H1 (cell line): ENCODE measurements around the gene SLC3A2. TPM values are rescaled to one million over a fixed set of nuclear protein-coding genes. Genes with fewer than 3 reads are reported as not detected.

Source experiments
- CTCF ChIA-PET: fragments of 300-600 bp; sonication (Branson Sonifier 250); formaldehyde crosslinking; loops from one replicate; lab custom pipeline; 2021; ENCODE audit not compliant: partially characterized antibody; lab: Charles Lee
- POLR2A ChIA-PET: fragments of 300-600 bp; sonication (Branson Sonifier 250); formaldehyde crosslinking; loops from one replicate; lab custom pipeline; 2021; ENCODE audit warnings: inconsistent platforms; ENCODE audit not compliant: partially characterized antibody; lab: Charles Lee
- DNase-seq, 2 experiments: peaks; one replicate each; pipeline versions ENCODE4 v3.0.0 to v3.0.0-alpha.2; 2010 to 2022; ENCODE audit warnings: low spot score in 2 of 2, low read depth in 1 of 2, mixed read lengths in 1 of 2
- FAIRE-seq: peaks from 2 replicates; lab custom pipeline; 2011; peaks lifted over from hg19 to GRCh38; lab: Jason Lieb, UNC
- H2AFZ ChIP-seq: 2 replicates; pipeline ENCODE4 v1.8.1; 2012; ENCODE audit warnings: low read length, inconsistent platforms
- H2AK5ac ChIP-seq: 2 replicates; pipeline ENCODE4 v1.6.1; 2013; ENCODE audit warnings: low read depth, low read length
- H2BK120ac ChIP-seq: replicated peaks from 2 replicates; pipeline ENCODE3; 2013; ENCODE audit warnings: low read depth, low read length, inconsistent platforms
- H2BK12ac ChIP-seq: 2 replicates; pipeline ENCODE4 v1.6.1; 2013; ENCODE audit warnings: low read depth, low read length
- H2BK15ac ChIP-seq: 2 replicates; pipeline ENCODE4 v1.6.1; 2013; ENCODE audit warnings: low read length
- H2BK20ac ChIP-seq: 2 replicates; pipeline ENCODE4 v1.6.1; 2013; ENCODE audit warnings: low read length
- H2BK5ac ChIP-seq: 2 replicates; pipeline ENCODE4 v1.6.1; 2013; ENCODE audit warnings: low read depth, low read length
- H3K14ac ChIP-seq: 2 replicates; pipeline ENCODE4 v1.6.1; 2013; ENCODE audit warnings: inconsistent platforms; ENCODE audit not compliant: insufficient read length
- H3K18ac ChIP-seq: 2 replicates; pipeline ENCODE4 v1.6.1; 2013; ENCODE audit warnings: low read length; ENCODE audit errors: extremely low read depth
- H3K23ac ChIP-seq: 2 replicates; pipeline ENCODE4 v1.6.1; 2013; ENCODE audit warnings: inconsistent platforms; ENCODE audit not compliant: insufficient read length
- H3K23me2 ChIP-seq: 2 replicates; pipeline ENCODE4 v1.6.1; 2013; ENCODE audit warnings: low read depth, low read length
- H3K27ac ChIP-seq: 2 replicates; pipeline ENCODE4 v1.6.1; 2011; ENCODE audit warnings: low read depth, low read length, inconsistent platforms
- H3K27me3 ChIP-seq, 4 experiments: replicated peaks in 1 of 4; 1 replicate in 1 of 4; 2 replicates in 3 of 4; pipeline versions ENCODE4 v1.6.1 to v1.8.1; 2011 to 2013; ENCODE audit warnings: low read length in 3 of 4, mild to moderate bottlenecking in 3 of 4, inconsistent platforms in 2 of 4, mixed read lengths in 2 of 4, moderate library complexity in 1 of 4; ENCODE audit not compliant: control insufficient read depth in 3 of 4, insufficient read depth in 3 of 4; ENCODE audit errors: extremely low read depth in 1 of 4
- H3K36me3 ChIP-seq, 4 experiments: 2 replicates each; pipeline versions ENCODE4 v1.6.1 to v1.8.1; 2011 to 2013; ENCODE audit warnings: mild to moderate bottlenecking in 4 of 4, low read length in 3 of 4, moderate library complexity in 2 of 4, control low read depth in 1 of 4, inconsistent platforms in 1 of 4; ENCODE audit not compliant: insufficient read depth in 4 of 4, control insufficient read depth in 2 of 4
- H3K4ac ChIP-seq: replicated peaks from 2 replicates; pipeline ENCODE3; 2013; ENCODE audit warnings: low read length, low read depth, mixed read lengths, inconsistent platforms; ENCODE audit not compliant: insufficient read length
- H3K4me1 ChIP-seq, 4 experiments: replicated peaks in 1 of 4; 1 replicate in 1 of 4; 2 replicates in 3 of 4; pipeline versions ENCODE4 v1.6.1 to v1.8.1; 2011 to 2013; ENCODE audit warnings: low read length in 3 of 4, inconsistent platforms in 2 of 4, mixed read lengths in 1 of 4; ENCODE audit not compliant: insufficient read depth in 4 of 4, control insufficient read depth in 3 of 4
- H3K4me2 ChIP-seq, 2 experiments: 2 replicates each; pipeline versions ENCODE4 v1.6.1 to v1.8.1; 2011 to 2013; ENCODE audit warnings: low read depth in 2 of 2, low read length in 2 of 2, control low read depth in 1 of 2, inconsistent platforms in 1 of 2, mild to moderate bottlenecking in 1 of 2; ENCODE audit not compliant: insufficient read depth in 1 of 2
- H3K4me3 ChIP-seq, 4 experiments: fragments of 200-600, 300-600 bp in 1 of 4; sonication (generic), shearing (Covaris generic), sonication (Bioruptor Twin) in 1 of 4; 2 replicates each; pipeline versions ENCODE4 v1.5.1 to v1.8.1; 2011 to 2016; ENCODE audit warnings: low read length in 4 of 4, low read depth in 3 of 4, control low read depth in 2 of 4, inconsistent platforms in 2 of 4, mild to moderate bottlenecking in 2 of 4, mixed read lengths in 1 of 4, moderate library complexity in 1 of 4; ENCODE audit not compliant: insufficient read depth in 2 of 4; ENCODE audit errors: extremely low read depth in 1 of 4
- H3K56ac ChIP-seq: replicated peaks from 2 replicates; pipeline ENCODE3; 2013; ENCODE audit warnings: low read depth, mild to moderate bottlenecking, mixed read lengths, low read length, inconsistent platforms; ENCODE audit not compliant: insufficient read length
- H3K79me1 ChIP-seq: 2 replicates; pipeline ENCODE4 v1.6.1; 2013; ENCODE audit warnings: low read depth, low read length, control low read depth
- H3K79me2 ChIP-seq, 2 experiments: 2 replicates each; pipeline versions ENCODE4 v1.6.1 to v1.8.1; 2012 to 2013; ENCODE audit warnings: low read length in 2 of 2, mild to moderate bottlenecking in 2 of 2, inconsistent platforms in 1 of 2; ENCODE audit not compliant: insufficient read depth in 2 of 2, control insufficient read depth in 1 of 2
- H3K9ac ChIP-seq, 4 experiments: replicated peaks in 1 of 4; 1 replicate in 1 of 4; 2 replicates in 3 of 4; pipeline versions ENCODE4 v1.6.1 to v1.8.1; 2011 to 2013; ENCODE audit warnings: low read depth in 3 of 4, low read length in 3 of 4, control low read depth in 2 of 4, mild to moderate bottlenecking in 2 of 4, moderate library complexity in 2 of 4, inconsistent platforms in 1 of 4; ENCODE audit errors: extremely low read depth in 1 of 4
- H3K9me3 ChIP-seq, 2 experiments: 2 replicates each; pipeline versions ENCODE4 v1.6.1 to v1.8.1; 2012 to 2013; ENCODE audit warnings: mild to moderate bottlenecking in 2 of 2, moderate library complexity in 2 of 2, control low read depth in 1 of 2, inconsistent platforms in 1 of 2, low read depth in 1 of 2, low read length in 1 of 2, mixed read lengths in 1 of 2; ENCODE audit not compliant: insufficient read depth in 2 of 2
- H4K20me1 ChIP-seq, 2 experiments: replicated peaks in 1 of 2; 2 replicates each; pipeline versions ENCODE3 to v1.8.1; 2011 to 2013; ENCODE audit warnings: inconsistent platforms in 2 of 2, low read length in 2 of 2, mild to moderate bottlenecking in 1 of 2; ENCODE audit not compliant: insufficient read depth in 2 of 2, control insufficient read depth in 1 of 2
- H4K5ac ChIP-seq: 2 replicates; pipeline ENCODE4 v1.6.1; 2013; ENCODE audit warnings: low read length, low read depth, mixed read lengths, inconsistent platforms; ENCODE audit not compliant: insufficient read length
- H4K8ac ChIP-seq: 2 replicates; pipeline ENCODE4 v1.8.0; 2013; ENCODE audit warnings: mild to moderate bottlenecking, moderate library complexity, low read length, inconsistent platforms; ENCODE audit not compliant: insufficient read depth; ENCODE audit errors: extremely low read depth
- H4K91ac ChIP-seq: replicated peaks from 2 replicates; pipeline ENCODE3; 2013; ENCODE audit warnings: low read length, mixed read lengths, inconsistent platforms; ENCODE audit not compliant: insufficient read length
- CBX8 ChIP-seq: fragments of 300-800, 300-1000 bp; sonication (generic); IDR thresholded peaks from 2 replicates; pipeline ENCODE4 v1.7.1; 2016; ENCODE audit warnings: low read depth, low read length, borderline replicate concordance
- CHD2 ChIP-seq: IDR thresholded peaks from 2 replicates; pipeline ENCODE4 v1.6.1; 2012; ENCODE audit warnings: low read length, improper control_type of control experiment
- CTBP2 ChIP-seq: IDR thresholded peaks from 2 replicates; pipeline ENCODE4 v1.7.0; 2011; ENCODE audit warnings: borderline replicate concordance, mild to moderate bottlenecking, moderate library complexity, mixed read lengths, low read length; ENCODE audit not compliant: insufficient read depth, insufficient read length
- JUN ChIP-seq: IDR thresholded peaks from 2 replicates; pipeline ENCODE4 v1.6.1; 2011; ENCODE audit warnings: low read depth, mild to moderate bottlenecking, improper control_type of control experiment, low read length
- SIRT6 ChIP-seq: IDR thresholded peaks from one replicate; pipeline ENCODE4 v1.7.1; 2012; ENCODE audit warnings: low read length, inconsistent platforms
- SIX5 ChIP-seq: IDR thresholded peaks from 2 replicates; pipeline ENCODE4 v1.6.1; 2011; ENCODE audit warnings: mild to moderate bottlenecking, low read depth, low read length
- SP4 ChIP-seq: IDR thresholded peaks from 2 replicates; pipeline ENCODE4 v1.6.1; 2012; ENCODE audit warnings: low read length, inconsistent platforms
- SUZ12 ChIP-seq: fragments of 200-600 bp; sonication (generic); IDR thresholded peaks from 2 replicates; pipeline ENCODE4 v1.6.1; 2012; ENCODE audit warnings: mild to moderate bottlenecking, inconsistent platforms, low read length, moderate library complexity, mixed read lengths
- TAF1 ChIP-seq: IDR thresholded peaks from 2 replicates; pipeline ENCODE4 v1.6.1; 2011; ENCODE audit warnings: mild to moderate bottlenecking, low read depth, low read length
- TAF7 ChIP-seq: optimal IDR thresholded peaks from 2 replicates; pipeline ENCODE3; 2011; ENCODE audit warnings: low read depth, mild to moderate bottlenecking, inconsistent platforms, low read length, moderate library complexity, borderline replicate concordance
- TCF12 ChIP-seq: IDR thresholded peaks from 2 replicates; pipeline ENCODE4 v1.6.1; 2011; ENCODE audit warnings: low read depth, mild to moderate bottlenecking, low read length
- YY1 ChIP-seq: IDR thresholded peaks from 2 replicates; pipeline ENCODE4 v1.6.1; 2011; ENCODE audit warnings: low read depth, mild to moderate bottlenecking, low read length
- WGBS, 2 experiments: shearing (Covaris generic) in 1 of 2; methylation state at CpG; one replicate each; pipeline versions ENCODE4 v1.1.6 to v1.1.7; 2013 to 2015; ENCODE audit warnings: low lambda C conversion rate in 2 of 2, mixed read lengths in 2 of 2, inconsistent platforms in 1 of 2, low coverage in 1 of 2, missing lambda C conversion rate in 1 of 2; ENCODE audit not compliant: insufficient replicate concordance in 2 of 2, insufficient coverage in 1 of 2, insufficient read length in 1 of 2; ENCODE audit errors: extremely low coverage in 1 of 2, missing lambda C conversion rate in 1 of 2; 5-methylcytosine and 5-hydroxymethylcytosine counted together
- polyA plus RNA-seq, 7 experiments: library from polyadenylated mRNA; depleted of rRNA in 3 of 7; stranded (reverse) in 5 of 7; unstranded in 2 of 7; fragments of >200 nt in 5 of 7; fragments of 200-250 nt in 2 of 7; gene quantifications; 1 replicate in 5 of 7; 2 replicates in 1 of 7; 4 replicates in 1 of 7; pipeline versions ENCODE4 v1.2.1 to v1.2.3, GENCODE V29; 2011 to 2013; ENCODE audit warnings: missing spikeins in 2 of 7, mixed read lengths in 2 of 7
- total RNA-seq: library from RNA; stranded (reverse); fragmentation: NEBNext Ultra II Directional; extraction: Animal tissue kit (Norgen Biotek cat#: 25700); gene quantifications from 2 replicates; pipeline ENCODE4 v1.2.1, GENCODE V29; 2021
- TF ChIP-seq, protein P1 (sequence below): IDR thresholded peaks from 2 replicates; pipeline ENCODE4 v1.6.1; 2012; ENCODE audit warnings: low read length, inconsistent platforms

SLC3A2 gene
- total and polyA plus RNA-seq, 2 of the 8 experiments (the other 6 are each of a cell fraction or from before 2014, with no cell fraction given) = 410 to 435 TPM

DNA sequence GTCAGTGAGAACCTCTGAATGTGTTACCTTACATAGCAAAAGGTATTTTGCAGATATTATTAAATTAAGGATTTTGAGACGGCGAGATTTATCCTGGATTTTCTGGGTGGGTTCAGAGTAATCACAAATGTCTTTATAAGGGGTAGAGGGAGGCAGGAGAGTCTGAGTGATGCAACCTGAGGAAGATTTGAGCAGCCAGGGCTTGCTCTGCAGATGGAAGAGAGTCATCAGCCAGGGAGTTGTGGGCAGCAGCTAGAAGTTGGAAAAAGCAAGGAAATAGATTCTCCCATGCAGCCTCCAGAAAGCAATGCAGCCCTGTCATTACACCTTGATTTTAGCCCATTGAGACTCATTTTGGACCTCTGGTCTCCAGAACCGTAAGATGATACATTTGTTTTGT, 37.2 kb upstream of the SLC3A2 start:
- no peak overlapping the region for H3K9ac ChIP-seq
- H4K91ac ChIP-seq = no peak overlapping the region
- H4K8ac ChIP-seq = no peak overlapping the region
- H3K36me3 ChIP-seq = no peaks in the 10 kb centered on the region
- no peak overlapping the region for H2AFZ ChIP-seq
- no peaks in the 10 kb centered on the region for H3K79me1 ChIP-seq
- no peak overlapping the region for H2BK20ac ChIP-seq
- no peak overlapping the region for H3K23ac ChIP-seq
- ChIA-PET POLR2A (interaction anchor here (1.0 to 20.0 kb wide), 10 partner anchors 10 to 178 kb away, joined by 3 to 2104 read pairs (median 7); partner anchors contain the start of genes BSCL2, C11orf98, CSKMT and GNG3), CTCF (interaction anchor here (1.4 kb wide), 1 partner anchor 30 kb away, joined by 3 read pairs; no protein-coding TSS in a partner anchor)
- peaks cover 0 to 9% of the 10 kb centered on the region in 2 experiments; a peak in 2 of 4 replicates for H3K79me2 ChIP-seq
- no peak overlapping the region for H2BK15ac ChIP-seq
- FAIRE-seq (no peak), DNase-seq (no peak)
- peaks cover 20% of the 10 kb centered on the region for H3K23me2 ChIP-seq
- H3K4me2 ChIP-seq = no peak overlapping the region; a peak in 1 of 4 replicates
- no peak overlapping the region for H4K5ac ChIP-seq
- H3K27me3 ChIP-seq = no peaks in the 10 kb centered on the region
- no peaks in the 10 kb centered on the region for H3K9me3 ChIP-seq
- H3K56ac ChIP-seq = no peak overlapping the region
- no peak overlapping the region for H3K27ac ChIP-seq
- H3K4me3 ChIP-seq = no peak overlapping the region
- no peak overlapping the region for H3K4ac ChIP-seq
- no peak overlapping the region for H2BK12ac ChIP-seq
- H2BK5ac ChIP-seq = no peak overlapping the region
- H3K14ac ChIP-seq = no peak overlapping the region
- WGBS, 2 experiments = 93% methylated on average over 3 of the region's 3 CpGs; no CpG with 5 or more reads in 1 of the 2 experiments
- peaks cover 0 to 5% (median 1%) of the 10 kb centered on the region in 4 experiments; a peak in 2 of 7 replicates for H3K4me1 ChIP-seq
- H4K20me1 ChIP-seq = no peaks in the 10 kb centered on the region
- no peak overlapping the region for H3K18ac ChIP-seq
- H2BK120ac ChIP-seq = no peak overlapping the region
- H2AK5ac ChIP-seq = no peak overlapping the region
- no peak for TF ChIP-seq TAF1
- TF ChIP-seq JUN = no peak
- TF ChIP-seq SIX5 = no peak
- no peak for TF ChIP-seq SUZ12
- TF ChIP-seq YY1 = no peak
- TF ChIP-seq TAF7 = no peak
- TF ChIP-seq SP4 = no peak
- TF ChIP-seq CTBP2 = no peak
- no peak for TF ChIP-seq SIRT6
- TF ChIP-seq, protein P1, sequence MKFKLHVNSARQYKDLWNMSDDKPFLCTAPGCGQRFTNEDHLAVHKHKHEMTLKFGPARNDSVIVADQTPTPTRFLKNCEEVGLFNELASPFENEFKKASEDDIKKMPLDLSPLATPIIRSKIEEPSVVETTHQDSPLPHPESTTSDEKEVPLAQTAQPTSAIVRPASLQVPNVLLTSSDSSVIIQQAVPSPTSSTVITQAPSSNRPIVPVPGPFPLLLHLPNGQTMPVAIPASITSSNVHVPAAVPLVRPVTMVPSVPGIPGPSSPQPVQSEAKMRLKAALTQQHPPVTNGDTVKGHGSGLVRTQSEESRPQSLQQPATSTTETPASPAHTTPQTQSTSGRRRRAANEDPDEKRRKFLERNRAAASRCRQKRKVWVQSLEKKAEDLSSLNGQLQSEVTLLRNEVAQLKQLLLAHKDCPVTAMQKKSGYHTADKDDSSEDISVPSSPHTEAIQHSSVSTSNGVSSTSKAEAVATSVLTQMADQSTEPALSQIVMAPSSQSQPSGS = no peak
- TF ChIP-seq TCF12 = no peak
- no peak for TF ChIP-seq CHD2
- no peak for TF ChIP-seq CBX8
